GM12864 (cell line): ENCODE measurements around the gene ZNF556.

Source experiments
- DNase-seq: peaks from one replicate; pipeline ENCODE4 v3.0.0-alpha.2; 2011; ENCODE audit warnings: low read depth
- H3K4me3 ChIP-seq: 2 replicates; pipeline ENCODE4 v1.5.1; 2011; ENCODE audit warnings: mild to moderate bottlenecking, low read depth, low read length, control low read depth
- CTCF ChIP-seq: IDR thresholded peaks from 2 replicates; pipeline ENCODE4 v1.5.1; 2011; ENCODE audit warnings: low read depth, mild to moderate bottlenecking, moderate library complexity, low read length, control low read depth, inconsistent platforms; ENCODE audit errors: missing control alignments

Gene ZNF556

DNA sequence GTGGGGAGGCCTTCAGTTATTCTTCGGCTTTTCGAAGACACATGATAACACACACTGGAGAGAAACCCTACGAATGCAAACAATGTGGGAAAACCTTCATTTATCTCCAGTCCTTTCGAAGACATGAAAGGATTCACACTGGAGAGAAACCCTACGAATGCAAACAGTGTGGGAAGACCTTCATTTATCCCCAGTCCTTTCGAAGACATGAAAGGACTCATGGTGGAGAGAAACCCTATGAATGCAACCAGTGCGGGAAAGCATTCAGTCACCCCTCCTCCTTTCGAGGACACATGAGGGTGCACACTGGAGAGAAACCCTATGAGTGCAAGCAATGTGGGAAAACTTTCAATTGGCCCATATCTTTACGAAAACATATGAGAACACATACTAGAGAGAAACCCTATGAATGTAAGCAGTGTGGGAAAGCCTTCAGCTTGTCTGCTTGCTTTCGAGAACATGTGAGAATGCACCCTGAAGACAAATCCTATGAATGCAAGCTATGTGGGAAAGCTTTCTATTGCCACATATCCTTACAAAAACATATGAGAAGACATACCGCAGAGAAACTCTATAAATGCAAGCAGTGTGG, 14.0 kb upstream of the ZNF556 start:
- no peak overlapping the region for H3K4me3 ChIP-seq
- TF ChIP-seq CTCF: no peak
- no peak for DNase-seq

GRCh38 chr19:2854849-2855248, 12.3 kb upstream of the ZNF556 start:
- H3K4me3 ChIP-seq: no peak overlapping the region
- DNase-seq: no peak
- no peak for TF ChIP-seq CTCF

GRCh38 chr19:2856457-2857050, 10.6 kb upstream of the ZNF556 start:
- DNase-seq: no peak
- no peak overlapping the region for H3K4me3 ChIP-seq
- no peak for TF ChIP-seq CTCF

DNA sequence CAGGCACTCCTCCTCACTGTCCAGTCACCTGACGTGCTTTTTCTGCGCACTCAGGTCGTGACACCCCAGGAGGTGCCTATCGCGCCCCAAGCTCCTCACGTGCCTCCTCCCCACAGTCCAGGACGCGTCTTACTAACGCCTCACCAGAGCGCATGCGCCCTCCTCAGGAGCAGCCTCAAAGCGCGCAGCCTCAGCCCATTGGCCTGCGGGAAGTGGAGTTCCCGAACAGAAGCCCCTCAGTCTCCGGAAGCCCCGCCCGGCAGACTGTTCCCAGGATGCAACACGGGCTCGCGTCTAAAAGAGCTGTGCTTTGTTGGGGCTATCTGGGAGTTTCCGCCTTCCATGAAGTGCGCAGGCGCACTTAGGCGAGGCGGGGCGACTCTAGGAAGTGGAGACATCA, 8.3 kb upstream of the ZNF556 start:
- TF ChIP-seq CTCF: no peak
- DNase-seq: no peak
- H3K4me3 ChIP-seq: no peak overlapping the region

DNA sequence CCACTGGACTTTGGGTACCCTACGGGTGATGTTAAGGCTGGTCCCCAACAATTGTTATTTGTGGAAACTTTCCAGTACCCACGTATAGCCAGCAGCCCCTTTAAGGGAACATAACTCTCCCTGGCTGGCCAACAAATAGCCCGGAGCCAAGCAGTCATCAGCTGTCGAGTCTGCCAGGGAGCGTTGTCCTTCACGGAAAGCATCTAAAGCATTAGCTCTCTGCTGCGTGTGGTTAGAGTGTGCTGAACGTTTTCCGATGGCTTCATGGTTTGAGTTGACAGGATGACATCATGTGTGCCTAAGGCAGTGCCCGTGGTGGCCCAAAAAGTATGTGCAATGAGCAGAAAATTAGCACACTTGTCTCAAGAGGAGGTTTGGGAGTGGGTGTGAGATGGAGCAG, 3.3 kb upstream of the ZNF556 start:
- no peak for DNase-seq
- TF ChIP-seq CTCF: no peak
- no peak overlapping the region for H3K4me3 ChIP-seq

DNA sequence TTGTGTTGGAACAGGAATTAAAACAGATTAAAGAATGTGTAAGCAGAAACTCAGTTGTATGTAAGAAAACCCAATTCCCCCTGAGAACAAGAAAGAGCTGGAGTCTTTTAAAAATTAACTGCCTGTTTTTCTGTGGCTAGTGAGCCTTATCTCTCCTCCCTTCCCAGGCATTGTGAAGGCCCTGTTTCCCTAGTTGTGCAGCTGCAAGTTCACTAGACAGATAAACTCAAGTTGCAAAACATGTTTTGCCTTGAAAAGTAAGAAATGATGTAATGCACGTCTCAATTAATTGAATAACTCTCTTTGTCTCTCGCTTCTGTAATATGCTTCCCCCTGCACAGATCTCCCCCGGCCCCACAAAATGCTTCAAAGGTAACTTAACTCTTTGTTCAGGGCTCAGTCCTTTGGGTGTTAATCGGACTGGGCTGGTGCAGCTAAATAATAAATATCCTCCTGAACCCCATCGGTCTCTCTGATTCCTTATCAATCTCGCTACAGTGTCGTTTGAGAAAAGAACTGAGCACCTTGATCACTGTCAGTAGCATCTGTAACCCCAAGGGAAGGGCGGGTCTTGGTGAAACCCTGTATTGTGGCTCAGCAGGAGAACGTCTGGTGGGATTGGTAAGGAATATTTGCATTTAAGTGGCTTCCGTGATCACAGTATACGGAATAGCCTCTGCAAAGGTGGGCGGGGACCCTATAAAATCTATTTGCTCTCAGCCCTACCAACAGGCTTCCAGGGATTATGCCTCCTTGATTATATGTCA, 1.6 kb upstream of the ZNF556 start:
- no peak for DNase-seq
- no peak for TF ChIP-seq CTCF
- no peak overlapping the region for H3K4me3 ChIP-seq
